Measurements from ENCODE around the gene RNF13.
"Not testable (repeated sequence)": the region's sequence is repeated elsewhere in the genome, so short reads cannot be mapped to it uniquely, and the experiment has no call there.

Gene RNF13

GRCh38 chr3:149843502-149843901 lies 30.5 kb downstream of the RNF13 start:
- DNase-seq (ENCODE audit: low spot score), result no peak

DNA sequence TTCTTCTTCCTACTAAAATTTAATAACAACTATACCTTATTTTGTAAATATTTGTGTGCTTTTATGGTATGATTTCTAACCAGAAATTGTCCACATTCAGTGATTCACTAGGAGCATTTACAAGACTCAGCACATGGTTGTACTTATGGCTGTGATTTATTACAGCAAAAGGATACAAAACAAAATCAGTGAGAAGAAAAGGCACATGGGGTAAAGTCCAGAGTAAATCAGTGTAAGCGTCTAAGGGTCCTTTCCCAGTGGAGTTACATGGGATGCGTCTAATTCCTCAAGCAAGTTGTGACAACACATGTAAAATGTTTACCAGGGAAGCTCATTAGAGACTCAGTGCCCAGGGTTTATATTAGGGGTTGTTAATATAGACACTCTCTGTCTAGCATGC lies 31.1 kb downstream of the RNF13 start:
- no peak for DNase-seq (ENCODE audit: low spot score)

DNA sequence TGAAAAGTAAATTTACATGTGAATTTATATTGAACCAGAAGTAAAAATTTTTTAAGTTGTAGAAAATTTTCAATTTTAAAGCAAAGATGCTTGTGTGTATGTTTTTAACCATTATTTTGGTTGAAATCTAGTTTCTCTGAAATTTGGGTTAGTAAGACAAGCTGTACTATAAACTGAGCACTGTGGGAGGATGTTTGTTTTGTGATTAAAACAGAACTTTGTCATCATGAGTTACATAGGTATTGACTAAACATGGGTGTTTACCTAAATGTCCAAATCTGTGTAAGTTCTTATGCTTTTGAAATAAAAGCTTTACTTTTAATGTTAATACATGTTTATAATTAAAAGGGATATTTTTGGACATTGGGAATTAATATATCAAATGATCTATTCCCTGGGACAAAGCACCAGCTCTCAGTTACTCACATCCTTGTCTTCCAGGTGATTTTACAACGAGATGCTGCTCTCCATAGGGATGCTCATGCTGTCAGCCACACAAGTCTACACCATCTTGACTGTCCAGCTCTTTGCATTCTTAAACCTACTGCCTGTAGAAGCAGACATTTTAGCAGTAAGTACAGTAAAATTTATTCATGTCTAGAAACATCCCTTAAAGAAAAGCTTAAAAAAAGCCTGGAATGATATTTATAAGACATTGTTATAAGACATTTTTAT lies 32.7 kb downstream of the RNF13 start:
- DNase-seq (ENCODE audit: low spot score), result no peak

GRCh38 chr3:149848238-149848637 lies 35.2 kb downstream of the RNF13 start:
- DNase-seq (ENCODE audit: low spot score), result no peak

DNA sequence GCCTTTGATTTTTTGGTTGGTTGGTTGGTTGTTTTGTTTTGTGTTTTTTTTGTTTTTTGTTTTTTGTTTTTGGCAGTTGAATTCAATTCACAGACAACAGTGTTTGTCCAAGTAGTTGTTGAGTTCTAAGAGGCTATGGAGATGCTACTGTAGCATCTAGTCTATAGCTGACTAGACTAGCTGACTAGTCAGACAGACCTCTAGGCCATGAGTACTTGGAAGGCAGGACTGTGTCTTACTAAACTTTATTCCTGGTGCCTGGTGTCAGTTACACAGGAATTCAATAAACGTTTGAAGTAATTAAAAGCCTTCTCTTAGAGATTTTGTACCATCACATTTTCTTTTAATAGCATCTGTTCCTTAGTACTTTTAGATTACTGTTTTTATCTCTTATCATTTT lies 35.7 kb downstream of the RNF13 start:
- DNase-seq (ENCODE audit: low spot score), result no peak

- no peak for DNase-seq (ENCODE audit: low spot score)
Observed at GRCh38 chr3:149850787-149851584, 38.0 kb downstream of the RNF13 start.

GRCh38 chr3:149858911-149859310 lies 45.9 kb downstream of the RNF13 start:
- no peak for DNase-seq (ENCODE audit: low spot score)

DNA sequence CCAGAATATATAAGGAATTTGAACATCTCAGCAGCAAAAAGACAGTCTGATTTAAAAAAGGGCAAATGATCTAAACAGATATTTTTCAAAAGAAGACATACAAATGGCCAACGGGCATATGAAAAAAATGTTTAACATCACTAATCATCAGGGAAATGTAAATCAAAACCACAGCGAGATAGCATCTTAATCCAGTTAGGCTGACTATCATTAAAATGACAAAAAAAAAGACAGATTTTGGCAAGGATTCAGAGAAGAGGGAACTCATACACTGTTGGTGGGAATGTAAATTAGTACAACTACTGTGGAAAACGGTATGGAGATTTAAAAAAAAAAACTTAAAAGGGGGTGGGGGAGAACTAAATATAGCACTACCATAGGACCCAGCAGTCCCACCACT lies 47.9 kb downstream of the RNF13 start:
- DNase-seq (ENCODE audit: low spot score), result no peak

- DNase-seq (ENCODE audit: low spot score), result no peak
Observed at GRCh38 chr3:149867563-149867962, 54.5 kb downstream of the RNF13 start.

GRCh38 chr3:149871855-149872254 lies 58.8 kb downstream of the RNF13 start:
- DNase-seq (ENCODE audit: low spot score), result no peak

GRCh38 chr3:149872589-149872988 lies 59.6 kb downstream of the RNF13 start:
- no peak for DNase-seq (ENCODE audit: low spot score)

DNA sequence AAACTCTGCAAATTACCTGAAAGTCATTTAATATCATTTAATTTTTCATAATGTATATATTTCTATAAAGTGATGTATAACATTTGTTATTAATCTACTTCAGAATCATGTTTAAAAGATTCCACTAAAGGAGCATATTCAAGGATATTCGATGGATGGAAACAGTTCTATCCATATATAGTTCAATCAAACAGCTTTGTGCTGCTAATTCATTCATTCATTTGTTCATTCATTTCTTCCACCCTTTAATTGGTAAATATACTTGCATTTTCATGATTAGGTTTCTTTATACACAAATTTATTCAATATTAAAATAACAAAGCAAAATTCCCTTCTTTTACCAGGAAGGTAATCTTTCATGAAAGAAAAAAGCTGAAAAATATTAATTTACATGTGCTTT lies 64.7 kb downstream of the RNF13 start:
- DNase-seq (ENCODE audit: low spot score), result no peak

DNA sequence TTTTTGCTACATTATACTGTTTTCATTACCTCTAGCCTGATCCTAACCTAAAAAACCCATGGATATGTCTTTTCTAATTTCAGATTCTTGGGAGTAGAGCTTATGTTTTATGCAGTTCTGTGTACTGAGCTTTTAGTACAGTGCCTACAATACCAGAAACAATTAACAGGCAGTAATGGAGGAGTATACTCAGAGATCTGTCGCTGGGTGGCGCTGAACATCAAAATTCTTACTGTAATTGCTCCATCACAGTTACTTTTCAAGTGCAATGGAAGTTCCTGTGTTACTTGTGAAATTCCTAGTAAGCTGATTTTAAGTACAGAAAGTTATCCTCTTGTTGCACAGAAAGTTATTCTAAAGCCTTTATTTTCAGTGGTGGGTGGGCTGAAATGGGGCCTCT lies 66.9 kb downstream of the RNF13 start:
- DNase-seq (ENCODE audit: low spot score), result no peak

DNA sequence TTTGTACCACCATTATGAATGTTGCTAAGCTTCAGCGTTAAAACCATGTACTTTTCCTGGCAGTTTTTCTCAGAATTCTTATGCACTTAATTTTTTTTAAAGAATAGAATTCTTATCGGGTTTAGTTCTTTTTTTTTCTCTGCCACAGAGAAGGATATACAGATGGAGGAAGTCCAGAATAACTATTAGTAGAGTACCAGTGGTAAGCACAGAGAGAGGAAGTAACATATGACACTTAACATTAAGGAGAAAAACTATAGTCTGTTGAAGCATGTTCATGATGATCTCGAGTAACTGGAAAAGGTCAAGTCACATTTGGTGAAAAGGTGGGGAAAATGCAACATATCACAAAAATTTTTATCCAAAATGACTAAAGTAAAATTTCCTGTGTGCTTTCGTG lies 68.9 kb downstream of the RNF13 start:
- no peak for DNase-seq (ENCODE audit: low spot score)

- DNase-seq (ENCODE audit: low spot score), result no peak
Observed at GRCh38 chr3:149883134-149883533, 70.1 kb downstream of the RNF13 start.

DNA sequence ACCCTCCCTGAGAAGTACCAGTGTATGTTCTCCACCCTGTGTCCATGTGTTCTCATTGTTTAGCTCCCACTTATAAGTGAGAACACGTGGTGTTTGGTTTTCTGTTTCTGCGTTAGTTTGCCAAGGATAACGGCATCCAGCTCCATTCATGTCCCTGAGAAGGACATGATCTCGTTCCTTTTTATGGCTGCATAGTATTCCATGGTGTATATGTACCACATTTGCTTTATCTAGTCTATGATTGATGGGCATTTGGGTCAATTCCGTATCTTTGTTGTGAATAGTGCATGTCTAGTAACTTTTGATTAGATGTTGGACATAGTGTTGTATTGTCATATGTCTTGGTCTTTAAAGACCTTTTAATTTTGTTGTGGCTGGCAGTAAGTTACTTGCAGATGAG lies 70.8 kb downstream of the RNF13 start:
- not testable (repeated sequence) for DNase-seq (ENCODE audit: low spot score)

- not testable (repeated sequence) for DNase-seq (ENCODE audit: low spot score)
Observed at GRCh38 chr3:149884848-149885247, 71.8 kb downstream of the RNF13 start.

- no peak for DNase-seq (ENCODE audit: low spot score)
Observed at GRCh38 chr3:149886957-149887356, 73.9 kb downstream of the RNF13 start.

DNA sequence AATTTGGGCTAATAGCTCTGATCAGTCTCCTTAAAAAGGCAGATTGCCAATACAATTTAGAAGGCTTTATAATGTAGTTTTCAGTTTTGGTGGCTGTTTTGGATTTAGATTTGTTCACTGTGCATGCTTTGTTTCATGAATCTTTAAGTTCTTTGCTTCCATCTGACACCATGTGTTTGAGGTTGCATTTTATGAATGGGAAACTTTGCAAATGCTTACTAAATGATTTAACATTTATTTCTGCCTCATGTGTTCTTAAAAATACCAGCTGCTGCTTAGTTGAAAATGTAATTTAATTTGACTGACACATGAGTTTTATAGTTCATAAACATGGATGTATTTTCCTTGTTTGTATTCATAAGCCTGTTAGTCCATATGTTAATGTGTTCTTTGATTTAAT lies 78.6 kb downstream of the RNF13 start:
- DNase-seq (ENCODE audit: low spot score), result no peak

DNA sequence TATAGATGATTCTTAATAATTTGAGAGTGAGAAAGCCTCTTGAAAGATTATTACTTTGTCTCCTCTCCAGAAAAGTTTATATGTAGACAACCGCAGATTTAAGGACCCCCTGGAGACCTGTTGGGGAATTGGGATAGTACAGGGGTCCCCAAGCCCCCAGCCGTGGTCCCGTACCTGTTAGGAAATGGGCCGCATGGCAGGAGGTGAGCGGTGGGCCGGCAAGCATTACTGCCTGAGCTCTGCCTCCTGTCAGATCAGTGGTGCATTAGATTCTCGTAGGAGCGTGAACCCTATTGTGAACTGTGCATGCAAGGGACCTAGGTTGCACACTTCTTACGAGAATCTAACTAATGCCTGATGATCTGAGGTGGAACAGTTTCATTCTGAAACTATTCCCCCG lies 79.4 kb downstream of the RNF13 start:
- no peak for DNase-seq (ENCODE audit: low spot score)

- no peak for DNase-seq (ENCODE audit: low spot score)
Observed at GRCh38 chr3:149894205-149894604, 81.2 kb downstream of the RNF13 start.

- DNase-seq (ENCODE audit: low spot score), result no peak
Observed at GRCh38 chr3:149895339-149895738, 82.3 kb downstream of the RNF13 start.

DNA sequence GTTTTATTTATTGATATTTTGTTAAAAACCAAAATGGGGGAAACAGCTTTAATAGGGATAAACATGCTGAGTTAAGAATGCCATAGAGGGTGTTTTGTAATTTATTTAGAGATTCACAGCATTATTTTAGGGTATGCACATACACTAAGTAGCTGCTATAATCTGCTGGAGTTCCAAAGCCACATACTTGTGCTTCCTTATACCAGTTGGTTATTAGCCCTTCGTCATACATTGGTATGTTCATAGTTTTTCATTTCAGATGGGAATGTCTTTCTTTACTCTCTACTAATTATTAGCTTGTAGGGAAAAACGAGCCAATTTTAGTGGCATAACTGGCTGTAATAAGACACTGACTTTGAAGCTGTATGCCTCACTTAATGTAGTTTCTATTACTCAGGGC lies 82.8 kb downstream of the RNF13 start:
- DNase-seq (ENCODE audit: low spot score), result no peak

DNA sequence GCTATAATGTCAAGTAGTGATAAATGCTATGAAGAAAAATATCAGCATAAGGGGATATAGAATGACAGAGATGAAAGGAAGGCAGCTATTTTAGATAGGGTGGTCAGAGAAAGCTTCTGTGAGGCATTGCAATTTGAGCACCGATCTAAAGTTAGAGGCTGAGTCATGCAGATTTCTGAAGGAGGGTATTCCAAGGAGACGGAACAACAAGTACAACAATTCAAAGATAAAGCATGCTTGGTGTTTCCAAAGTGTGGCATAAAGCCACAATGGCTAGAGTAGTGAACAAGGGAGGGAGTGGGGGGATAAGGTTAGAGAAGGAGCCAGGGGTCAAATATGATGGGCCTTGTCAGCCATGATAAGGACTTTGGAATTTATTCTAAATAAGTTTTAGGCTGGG lies 85.8 kb downstream of the RNF13 start:
- no peak for DNase-seq (ENCODE audit: low spot score)
